ENCODE measurements around the gene KCNA4.

- TF ChIP-seq CTCF (IDR thresholded peaks at IDR 0.05): no peak
- no peak for TF ChIP-seq POLR2A (IDR thresholded peaks at IDR 0.05)
These were observed 29.7 kb upstream of the KCNA4 start for GRCh38 chr11:30046578-30046945.
